ENCODE measurements around the gene BCL7A.
"Not testable (repeated sequence)": the region's sequence is repeated elsewhere in the genome, so short reads cannot be mapped to it uniquely, and the experiment has no call there.

The BCL7A gene

GRCh38 chr12:122104844-122105243 lies 83.2 kb downstream of the BCL7A start:
- peaks cover 2% of the 10 kb centered on the region for H3K79me1 ChIP-seq (ENCODE audit: low read length)
- no peak overlapping the region for H3K9ac ChIP-seq (ENCODE audit: low read length)
- no peak overlapping the region for H3K23ac ChIP-seq (ENCODE audit: low read length)
- no peak overlapping the region for H3K4me2 ChIP-seq (ENCODE audit: low read length)
- H4K8ac ChIP-seq (ENCODE audit: low read depth, low read length), result no peak overlapping the region
- no peak overlapping the region for H2BK120ac ChIP-seq (ENCODE audit: low read depth, low read length)
- H3K4ac ChIP-seq (ENCODE audit: low read depth, low read length), result no peak overlapping the region
- no peak overlapping the region for H2BK5ac ChIP-seq (ENCODE audit: low read length)
- WGBS (ENCODE audit: extremely low coverage, insufficient coverage, low lambda C conversion rate), result no CpG with 5 or more reads among the region's 7 CpGs
- no peaks in the 10 kb centered on the region for H3K27me3 ChIP-seq (ENCODE audit: insufficient read depth, low read length, poor library complexity)
- no peak overlapping the region for H2BK15ac ChIP-seq (replicated peaks; ENCODE audit: low read depth)
- peaks cover under 1% of the 10 kb centered on the region for H3K4me1 ChIP-seq (ENCODE audit: control insufficient read depth, low read depth, low read length)
- H3K18ac ChIP-seq (ENCODE audit: low read length), result no peak overlapping the region
- H2AK5ac ChIP-seq (ENCODE audit: low read length), result no peak overlapping the region
- no peak overlapping the region for H4K5ac ChIP-seq (ENCODE audit: low read length)
- H3K56ac ChIP-seq (ENCODE audit: low read length), result no peak overlapping the region
- DNase-seq, result peak; percentile 75
- no peaks in the 10 kb centered on the region for H3K36me3 ChIP-seq (ENCODE audit: control insufficient read depth, insufficient read depth, low read length)
- no peak overlapping the region for H3K27ac ChIP-seq (ENCODE audit: low read depth, low read length)
- H3K4me3 ChIP-seq (ENCODE audit: low read length), result no peak overlapping the region
- H3K79me2 ChIP-seq (ENCODE audit: control insufficient read depth, insufficient read depth, low read length), result peaks cover 2% of the 10 kb centered on the region

GRCh38 chr12:122105496-122105895 lies 83.8 kb downstream of the BCL7A start:
- H3K9ac ChIP-seq (ENCODE audit: low read length); H3K27me3 ChIP-seq (ENCODE audit: insufficient read depth, low read length, poor library complexity); H3K23ac ChIP-seq (ENCODE audit: low read length); DNase-seq; H4K5ac ChIP-seq (ENCODE audit: low read length); H2BK5ac ChIP-seq (ENCODE audit: low read length); H2BK15ac ChIP-seq (replicated peaks; ENCODE audit: low read depth); H3K4ac ChIP-seq (ENCODE audit: low read depth, low read length); H3K56ac ChIP-seq (ENCODE audit: low read length); H3K79me1 ChIP-seq (ENCODE audit: low read length); H3K36me3 ChIP-seq (ENCODE audit: control insufficient read depth, insufficient read depth, low read length); H4K8ac ChIP-seq (ENCODE audit: low read depth, low read length); H3K4me3 ChIP-seq (ENCODE audit: low read length); H3K4me1 ChIP-seq (ENCODE audit: control insufficient read depth, low read depth, low read length); H2AK5ac ChIP-seq (ENCODE audit: low read length); H3K4me2 ChIP-seq (ENCODE audit: low read length); H3K27ac ChIP-seq (ENCODE audit: low read depth, low read length); H3K18ac ChIP-seq (ENCODE audit: low read length); H3K79me2 ChIP-seq (ENCODE audit: control insufficient read depth, insufficient read depth, low read length); H2BK120ac ChIP-seq (ENCODE audit: low read depth, low read length): not testable (repeated sequence)
- no CpG with 5 or more reads among the region's 11 CpGs for WGBS (ENCODE audit: extremely low coverage, insufficient coverage, low lambda C conversion rate)

DNA sequence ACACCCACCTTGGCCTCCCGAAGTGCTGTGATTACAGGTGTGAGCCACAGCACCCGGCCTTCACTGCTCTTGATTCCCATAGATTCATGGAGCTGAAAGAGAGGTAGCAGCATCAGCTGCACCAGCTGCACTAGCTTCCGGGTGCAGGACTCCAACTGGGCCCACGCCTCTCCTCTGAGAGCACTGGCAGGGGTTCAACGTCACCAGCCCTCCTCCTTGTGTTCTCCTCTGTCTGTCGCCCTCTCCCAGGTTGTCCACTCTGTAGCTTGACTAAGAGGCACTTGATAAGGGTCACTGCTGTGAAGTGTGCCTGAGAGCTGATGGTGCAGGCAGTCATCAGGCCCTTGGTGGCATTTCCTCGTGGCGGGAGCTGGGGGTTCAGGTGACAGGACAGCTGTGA lies 85.2 kb downstream of the BCL7A start:
- H2BK15ac ChIP-seq (replicated peaks; ENCODE audit: low read depth), result no peak overlapping the region
- no peak overlapping the region for H4K5ac ChIP-seq (ENCODE audit: low read length)
- H3K79me1 ChIP-seq (ENCODE audit: low read length), result peaks cover 2% of the 10 kb centered on the region
- H3K56ac ChIP-seq (ENCODE audit: low read length), result no peak overlapping the region
- H2BK120ac ChIP-seq (ENCODE audit: low read depth, low read length), result no peak overlapping the region
- H3K4me3 ChIP-seq (ENCODE audit: low read length), result no peak overlapping the region
- H3K9ac ChIP-seq (ENCODE audit: low read length), result no peak overlapping the region
- no peak overlapping the region for H2BK5ac ChIP-seq (ENCODE audit: low read length)
- H4K8ac ChIP-seq (ENCODE audit: low read depth, low read length), result no peak overlapping the region
- H3K27ac ChIP-seq (ENCODE audit: low read depth, low read length), result no peak overlapping the region
- DNase-seq, result no peak
- no peaks in the 10 kb centered on the region for H3K27me3 ChIP-seq (ENCODE audit: insufficient read depth, low read length, poor library complexity)
- H3K4me1 ChIP-seq (ENCODE audit: control insufficient read depth, low read depth, low read length), result no peaks in the 10 kb centered on the region
- no peak overlapping the region for H3K18ac ChIP-seq (ENCODE audit: low read length)
- no peak overlapping the region for H3K23ac ChIP-seq (ENCODE audit: low read length)
- WGBS (ENCODE audit: extremely low coverage, insufficient coverage, low lambda C conversion rate), result no CpG with 5 or more reads among the region's 8 CpGs
- H3K4me2 ChIP-seq (ENCODE audit: low read length), result no peak overlapping the region
- H3K79me2 ChIP-seq (ENCODE audit: control insufficient read depth, insufficient read depth, low read length), result peaks cover 2% of the 10 kb centered on the region
- H3K4ac ChIP-seq (ENCODE audit: low read depth, low read length), result no peak overlapping the region
- H2AK5ac ChIP-seq (ENCODE audit: low read length), result no peak overlapping the region
- no peaks in the 10 kb centered on the region for H3K36me3 ChIP-seq (ENCODE audit: control insufficient read depth, insufficient read depth, low read length)

DNA sequence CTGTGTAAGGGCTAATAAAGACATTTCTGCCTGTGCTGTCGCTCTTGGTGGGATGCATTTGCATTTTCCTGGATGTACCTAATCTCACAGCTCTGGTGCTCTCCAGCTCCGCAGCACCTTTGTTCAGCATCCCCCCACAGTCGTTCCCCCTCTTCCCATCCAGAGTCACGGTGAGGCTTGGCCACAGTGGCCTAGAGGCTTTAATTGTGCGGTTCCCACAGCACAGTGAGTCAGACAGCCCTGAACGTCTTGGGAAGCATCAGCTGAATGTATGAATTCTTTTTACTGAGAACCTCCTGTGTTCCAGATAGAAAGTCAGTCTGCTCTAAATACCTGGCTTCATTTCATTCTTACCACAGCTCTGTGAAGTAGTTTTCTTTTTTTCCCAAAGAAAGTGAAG lies 85.6 kb downstream of the BCL7A start:
- Histone ChIP-seq H3K23ac (ENCODE audit: low read length) (no peak overlapping the region), H3K79me2 (ENCODE audit: control insufficient read depth, insufficient read depth, low read length) (peaks cover 4% of the 10 kb centered on the region), H3K36me3 (ENCODE audit: control insufficient read depth, insufficient read depth, low read length) (no peaks in the 10 kb centered on the region), H3K9ac (ENCODE audit: low read length) (no peak overlapping the region), H3K79me1 (ENCODE audit: low read length) (peaks cover 4% of the 10 kb centered on the region), H3K27me3 (ENCODE audit: insufficient read depth, low read length, poor library complexity) (no peaks in the 10 kb centered on the region), H2BK5ac (ENCODE audit: low read length) (no peak overlapping the region), H2BK120ac (ENCODE audit: low read depth, low read length) (no peak overlapping the region), H2AK5ac (ENCODE audit: low read length) (no peak overlapping the region), H3K27ac (ENCODE audit: low read depth, low read length) (no peak overlapping the region), H4K8ac (ENCODE audit: low read depth, low read length) (no peak overlapping the region), H3K56ac (ENCODE audit: low read length) (no peak overlapping the region), H3K4me1 (ENCODE audit: control insufficient read depth, low read depth, low read length) (no peaks in the 10 kb centered on the region), H3K4me2 (ENCODE audit: low read length) (no peak overlapping the region), H3K4me3 (ENCODE audit: low read length) (no peak overlapping the region), H2BK15ac (replicated peaks; ENCODE audit: low read depth) (no peak overlapping the region), H3K4ac (ENCODE audit: low read depth, low read length) (no peak overlapping the region), H3K18ac (ENCODE audit: low read length) (no peak overlapping the region), H4K5ac (ENCODE audit: low read length) (no peak overlapping the region)
- DNase-seq, result no peak
- WGBS (ENCODE audit: extremely low coverage, insufficient coverage, low lambda C conversion rate), result no CpG with 5 or more reads among the region's 6 CpGs

- no peak overlapping the region for H3K27ac ChIP-seq (ENCODE audit: low read depth, low read length)
Observed at GRCh38 chr12:122111089-122111641, 89.5 kb downstream of the BCL7A start.

More at GRCh38 chr12:122111089-122111641, 89.5 kb downstream of the BCL7A start:
- H2BK15ac ChIP-seq (replicated peaks; ENCODE audit: low read depth), result no peak overlapping the region
- H3K4me2 ChIP-seq (ENCODE audit: low read length), result no peak overlapping the region
- H3K4me3 ChIP-seq (ENCODE audit: low read length), result no peak overlapping the region
- no peak for DNase-seq
- H2BK5ac ChIP-seq (ENCODE audit: low read length), result no peak overlapping the region
- H4K8ac ChIP-seq (ENCODE audit: low read depth, low read length), result no peak overlapping the region
- no peak overlapping the region for H3K4ac ChIP-seq (ENCODE audit: low read depth, low read length)
- H3K79me1 ChIP-seq (ENCODE audit: low read length), result peaks cover 4% of the 10 kb centered on the region
- H2AK5ac ChIP-seq (ENCODE audit: low read length), result no peak overlapping the region
- no peak overlapping the region for H3K18ac ChIP-seq (ENCODE audit: low read length)
- no peak overlapping the region for H3K23ac ChIP-seq (ENCODE audit: low read length)
- H3K36me3 ChIP-seq (ENCODE audit: control insufficient read depth, insufficient read depth, low read length), result no peaks in the 10 kb centered on the region
- no peak overlapping the region for H2BK120ac ChIP-seq (ENCODE audit: low read depth, low read length)
- WGBS (ENCODE audit: extremely low coverage, insufficient coverage, low lambda C conversion rate), result no CpG with 5 or more reads among the region's 2 CpGs
- H3K56ac ChIP-seq (ENCODE audit: low read length), result no peak overlapping the region
- H4K5ac ChIP-seq (ENCODE audit: low read length), result no peak overlapping the region
- peaks cover 4% of the 10 kb centered on the region for H3K79me2 ChIP-seq (ENCODE audit: control insufficient read depth, insufficient read depth, low read length)
- no peak overlapping the region for H3K9ac ChIP-seq (ENCODE audit: low read length)
- H3K27me3 ChIP-seq (ENCODE audit: insufficient read depth, low read length, poor library complexity), result no peaks in the 10 kb centered on the region
- H3K4me1 ChIP-seq (ENCODE audit: control insufficient read depth, low read depth, low read length), result no peaks in the 10 kb centered on the region
